Suprapubic skin (tissue), 4 donors: ENCODE measurements around the gene UHMK1.

Source experiments
- POLR2A ChIP-seq, 2 donors: fragments of 450-650 bp; IDR thresholded peaks; one replicate each; pipeline ENCODE4 v1.6.1; 2017; ENCODE audit warnings: antibody characterized with exemption in 2 of 2, mild to moderate bottlenecking in 2 of 2, moderate library complexity in 2 of 2
- POLR2AphosphoS5 ChIP-seq, 3 donors: sonication (generic); formaldehyde crosslinking; IDR thresholded peaks; one replicate each; pipeline ENCODE4 v1.6.1; 2017; ENCODE audit warnings: antibody characterized with exemption in 3 of 3
- TF ChIP-seq, protein P1 (sequence below), 2 donors: fragments of 200-600 bp in 1 of 2; fragments of 450-650 bp in 1 of 2; sonication (generic) in 1 of 2; IDR thresholded peaks; one replicate each; pipeline ENCODE4 v1.5.1; 2016 to 2019; ENCODE audit warnings: antibody characterized with exemption in 2 of 2, mild to moderate bottlenecking in 1 of 2, moderate library complexity in 1 of 2

DNA sequence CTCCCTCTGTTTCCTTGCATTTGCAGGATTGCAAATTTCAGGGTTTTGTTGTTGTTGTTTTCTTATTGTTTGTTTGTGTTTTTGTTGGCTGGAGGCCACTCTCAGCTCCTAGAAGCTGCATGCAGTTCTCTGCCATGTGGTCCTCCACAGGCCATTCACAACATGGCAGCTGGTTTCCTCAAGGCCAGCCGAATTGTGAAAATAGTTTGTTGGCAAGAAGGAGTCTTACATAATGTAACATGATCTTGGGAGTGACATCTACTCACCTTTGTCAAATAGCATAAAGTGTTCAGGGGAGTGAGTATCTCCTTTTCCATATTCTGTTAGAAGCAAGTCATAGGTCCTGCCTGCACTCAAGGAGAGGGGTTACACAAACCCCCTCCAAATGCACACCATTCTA lies 53.3 kb downstream of the UHMK1 start:
- TF ChIP-seq, protein P1, sequence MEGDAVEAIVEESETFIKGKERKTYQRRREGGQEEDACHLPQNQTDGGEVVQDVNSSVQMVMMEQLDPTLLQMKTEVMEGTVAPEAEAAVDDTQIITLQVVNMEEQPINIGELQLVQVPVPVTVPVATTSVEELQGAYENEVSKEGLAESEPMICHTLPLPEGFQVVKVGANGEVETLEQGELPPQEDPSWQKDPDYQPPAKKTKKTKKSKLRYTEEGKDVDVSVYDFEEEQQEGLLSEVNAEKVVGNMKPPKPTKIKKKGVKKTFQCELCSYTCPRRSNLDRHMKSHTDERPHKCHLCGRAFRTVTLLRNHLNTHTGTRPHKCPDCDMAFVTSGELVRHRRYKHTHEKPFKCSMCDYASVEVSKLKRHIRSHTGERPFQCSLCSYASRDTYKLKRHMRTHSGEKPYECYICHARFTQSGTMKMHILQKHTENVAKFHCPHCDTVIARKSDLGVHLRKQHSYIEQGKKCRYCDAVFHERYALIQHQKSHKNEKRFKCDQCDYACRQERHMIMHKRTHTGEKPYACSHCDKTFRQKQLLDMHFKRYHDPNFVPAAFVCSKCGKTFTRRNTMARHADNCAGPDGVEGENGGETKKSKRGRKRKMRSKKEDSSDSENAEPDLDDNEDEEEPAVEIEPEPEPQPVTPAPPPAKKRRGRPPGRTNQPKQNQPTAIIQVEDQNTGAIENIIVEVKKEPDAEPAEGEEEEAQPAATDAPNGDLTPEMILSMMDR (IDR thresholded peaks at IDR 0.05) = no peak
- TF ChIP-seq POLR2A (IDR thresholded peaks at IDR 0.05) (no peak), POLR2AphosphoS5 (IDR thresholded peaks at IDR 0.05) (no peak)
